NCI-H187 treated with DMSO at 0.1 percent for 48 hours (cell line): Measurements from ENCODE around the gene UBTD1.
"Not testable (repeated sequence)": the region's sequence is repeated elsewhere in the genome, so short reads cannot be mapped to it uniquely, and the experiment has no call there.

ENCODE experiments used
- DNase-seq: peaks from one replicate; lab custom pipeline; 2025; lab: John Stamatoyannopoulos, UW

UBTD1 gene

GRCh38 chr10:97538839-97539238, 40.1 kb downstream of the UBTD1 start:
- DNase-seq, result no peak

GRCh38 chr10:97539523-97540200, 40.9 kb downstream of the UBTD1 start:
- DNase-seq, result no peak

GRCh38 chr10:97540669-97541500, 42.2 kb downstream of the UBTD1 start:
- DNase-seq, result no peak

GRCh38 chr10:97542169-97543024, 43.7 kb downstream of the UBTD1 start:
- no peak for DNase-seq

- DNase-seq, result no peak
Observed at GRCh38 chr10:97543025-97543546, 44.4 kb downstream of the UBTD1 start.

GRCh38 chr10:97546456-97547270, 47.9 kb downstream of the UBTD1 start:
- no peak for DNase-seq

GRCh38 chr10:97547271-97547600, 48.5 kb downstream of the UBTD1 start:
- no peak for DNase-seq

GRCh38 chr10:97547962-97548361, 49.2 kb downstream of the UBTD1 start:
- DNase-seq, result no peak

- DNase-seq, result no peak
Observed at GRCh38 chr10:97548828-97549455, 50.2 kb downstream of the UBTD1 start.

- no peak for DNase-seq
Observed at GRCh38 chr10:97549587-97550322, 51.0 kb downstream of the UBTD1 start.

- DNase-seq, result no peak
Observed at GRCh38 chr10:97550336-97551149, 51.8 kb downstream of the UBTD1 start.

GRCh38 chr10:97551271-97551670, 52.5 kb downstream of the UBTD1 start:
- DNase-seq, result no peak

- no peak for DNase-seq
Observed at GRCh38 chr10:97553575-97554031, 54.9 kb downstream of the UBTD1 start.

- not testable (repeated sequence) for DNase-seq
Observed at GRCh38 chr10:97554336-97554735, 55.6 kb downstream of the UBTD1 start.

- not testable (repeated sequence) for DNase-seq
Observed at GRCh38 chr10:97555541-97555940, 56.8 kb downstream of the UBTD1 start.

GRCh38 chr10:97560731-97561381, 62.1 kb downstream of the UBTD1 start:
- not testable (repeated sequence) for DNase-seq

GRCh38 chr10:97561386-97562077, 62.8 kb downstream of the UBTD1 start:
- not testable (repeated sequence) for DNase-seq

GRCh38 chr10:97562329-97562728, 63.6 kb downstream of the UBTD1 start:
- not testable (repeated sequence) for DNase-seq
